Aorta (tissue), 5 donors: ENCODE results near the gene FBN2. TPM values are rescaled to one million over a fixed set of nuclear protein-coding genes. Genes with fewer than 3 reads are reported as not detected.

Experiments used
- ATAC-seq: fragments of 200-7000 bp; cut with Tn5 transposase; one replicate; pipeline ENCODE4 v1.9.1; 2022; ENCODE audit warnings: moderate library complexity; ENCODE audit not compliant: low FRiP score
- DNase-seq, 2 donors: peaks; one replicate each; pipeline ENCODE4 v3.0.0-alpha.2; 2020
- H3K27ac ChIP-seq, 2 donors: one replicate each; pipeline ENCODE4 v1.5.1; 2013; ENCODE audit warnings: low read length in 2 of 2, mild to moderate bottlenecking in 2 of 2, moderate library complexity in 2 of 2, control low read depth in 1 of 2, inconsistent platforms in 1 of 2, low read depth in 1 of 2
- H3K27me3 ChIP-seq, 2 donors: one replicate each; pipeline ENCODE4 v1.6.1; 2013; ENCODE audit warnings: control low read depth in 1 of 2, low read length in 1 of 2, mild to moderate bottlenecking in 1 of 2, moderate library complexity in 1 of 2; ENCODE audit not compliant: insufficient read depth in 2 of 2, control insufficient read depth in 1 of 2
- H3K36me3 ChIP-seq, 2 donors: one replicate each; pipeline ENCODE4 v1.6.1; 2013; ENCODE audit warnings: control low read depth in 1 of 2, low read length in 1 of 2, mild to moderate bottlenecking in 1 of 2; ENCODE audit not compliant: insufficient read depth in 2 of 2, control insufficient read depth in 1 of 2
- H3K4me1 ChIP-seq, 2 donors: one replicate each; pipeline ENCODE4 v1.6.1; 2013; ENCODE audit warnings: low read length in 2 of 2, control low read depth in 1 of 2, mild to moderate bottlenecking in 1 of 2, moderate library complexity in 1 of 2; ENCODE audit not compliant: insufficient read depth in 2 of 2, control insufficient read depth in 1 of 2
- H3K4me3 ChIP-seq, 2 donors: one replicate each; pipeline ENCODE4 v1.5.1; 2013; ENCODE audit warnings: low read length in 2 of 2, control low read depth in 1 of 2, mild to moderate bottlenecking in 1 of 2
- H3K9me3 ChIP-seq: one replicate; pipeline ENCODE4 v1.6.1; 2013; ENCODE audit warnings: mild to moderate bottlenecking, low read length; ENCODE audit not compliant: control insufficient read depth
- whole genome bisulfite sequencing, 2 donors: extraction: QIAGEN DNeasy Blood & Tissue Kit; methylation state at CpG; one replicate each; pipeline ENCODE4 v1.1.7; 2013; 5-methylcytosine and 5-hydroxymethylcytosine counted together
- intact Hi-C, 2 donors: fragments of 100-400 bp; cut with DNase I; formaldehyde crosslinking; loops; one replicate each; pipeline versions ENCODE4 v1.14.2 to v1.15.0; 2022
- polyA plus RNA-seq, 2 donors: library from polyadenylated mRNA; stranded (reverse); fragments of 200-250 nt; gene quantifications; one replicate each; pipeline ENCODE4 v1.2.3, GENCODE V29; 2013
- total RNA-seq, 2 donors: library from RNA; stranded (reverse); fragmentation: NEBNext Ultra II Directional; extraction: Animal tissue kit (Norgen Biotek cat#: 25700); gene quantifications; one replicate each; pipeline ENCODE4 v1.2.1, GENCODE V29; 2021
- donor health status: healthy with polysubstance abuse.
- donor health status: Bipolar disorder and iron deficiency.
- donor health status: DM: no; HTN: no; CAD: no.
- donor health status: DM: no; HTN: no; CAD: no.
- donor health status: DM: yes; HTN: yes; CAD: no.

Gene FBN2
- total and polyA plus RNA-seq, 4 donors, result 0.25 to 1.5 (median 0.84) TPM; not detected in 1

GRCh38 chr5:128537221-128537999 lies 635 bp downstream of the FBN2 start:
- WGBS, 2 donors, result 0 to 1% methylated on average over 75 of the region's 75 CpGs
- no peaks in the 10 kb centered on the region for H3K36me3 ChIP-seq
- H3K4me3 ChIP-seq, result peak overlapping the region; percentile 20 to 47
- no peak overlapping the region for H3K27ac ChIP-seq
- ATAC-seq, result peak; percentile 71
- H3K4me1 ChIP-seq, result no peaks in the 10 kb centered on the region
- no peaks in the 10 kb centered on the region for H3K9me3 ChIP-seq
- intact Hi-C loops, result no loop called here
- peak; percentile 40 to 78 for DNase-seq
- no peaks in the 10 kb centered on the region for H3K27me3 ChIP-seq

- Histone ChIP-seq H3K9me3 (no peaks in the 10 kb centered on the region), H3K4me1 (no peaks in the 10 kb centered on the region), H3K27ac (no peak overlapping the region), H3K4me3 (peak overlapping the region in 1 of 2 donors; percentile 47), H3K27me3 (no peaks in the 10 kb centered on the region), H3K36me3 (no peaks in the 10 kb centered on the region)
- ATAC-seq (no peak), DNase-seq (no peak)
- 12 to 22% methylated on average over 58 of the region's 58 CpGs for WGBS, 2 donors
- intact Hi-C loops, result no loop called here
These were observed 1.5 kb downstream of the FBN2 start for GRCh38 chr5:128536254-128537220.

- Histone ChIP-seq H3K27ac (no peak overlapping the region), H3K4me3 (no peak overlapping the region), H3K9me3 (no peaks in the 10 kb centered on the region), H3K27me3 (no peaks in the 10 kb centered on the region), H3K4me1 (no peaks in the 10 kb centered on the region), H3K36me3 (no peaks in the 10 kb centered on the region)
- DNase-seq (no peak), ATAC-seq (no peak)
- whole genome bisulfite sequencing, 2 donors, result 90 to 95% methylated on average over 1 of the region's 1 CpG
- intact Hi-C loops, result no loop called here
These were observed 2.8 kb downstream of the FBN2 start for GRCh38 chr5:128535251-128535650.

- no peaks in the 10 kb centered on the region for H3K4me1 ChIP-seq
- intact Hi-C loops, result no loop called here
- ATAC-seq, result no peak
These were observed 3.3 kb downstream of the FBN2 start for GRCh38 chr5:128534726-128535125.

GRCh38 chr5:128532776-128533175 lies 5.3 kb downstream of the FBN2 start:
- Histone ChIP-seq H3K4me1 (no peaks in the 10 kb centered on the region), H3K27me3 (no peaks in the 10 kb centered on the region), H3K36me3 (no peaks in the 10 kb centered on the region), H3K27ac (no peak overlapping the region), H3K4me3 (no peak overlapping the region), H3K9me3 (no peaks in the 10 kb centered on the region)
- DNase-seq, result no peak
- ATAC-seq, result no peak
- 26 to 40% methylated on average over 3 of the region's 3 CpGs for WGBS, 2 donors
- intact Hi-C loops, result no loop called here

More at GRCh38 chr5:128534726-128535125, 3.3 kb downstream of the FBN2 start:
- H3K27me3 ChIP-seq, result no peaks in the 10 kb centered on the region
- no peak overlapping the region for H3K4me3 ChIP-seq
- no peak for DNase-seq
- no peak overlapping the region for H3K27ac ChIP-seq
- no peaks in the 10 kb centered on the region for H3K9me3 ChIP-seq
- no peaks in the 10 kb centered on the region for H3K36me3 ChIP-seq
- 53 to 56% methylated on average over 6 of the region's 6 CpGs for WGBS, 2 donors

- Histone ChIP-seq H3K4me3 (no peak overlapping the region), H3K27ac (no peak overlapping the region), H3K27me3 (no peaks in the 10 kb centered on the region), H3K36me3 (no peaks in the 10 kb centered on the region), H3K9me3 (no peaks in the 10 kb centered on the region), H3K4me1 (no peaks in the 10 kb centered on the region)
- WGBS, 2 donors, result 56 to 74% methylated on average over 3 of the region's 3 CpGs
- DNase-seq, result no peak
- ATAC-seq, result no peak
- intact Hi-C loops, result no loop called here
These were observed 5.9 kb downstream of the FBN2 start for GRCh38 chr5:128532127-128532526.

GRCh38 chr5:128528637-128529255 lies 9.3 kb downstream of the FBN2 start:
- Histone ChIP-seq H3K4me3 (no peak overlapping the region), H3K27ac (no peak overlapping the region), H3K36me3 (no peaks in the 10 kb centered on the region), H3K27me3 (no peaks in the 10 kb centered on the region), H3K4me1 (peaks cover 0 to 1% of the 10 kb centered on the region in 2 donors), H3K9me3 (no peaks in the 10 kb centered on the region)
- intact Hi-C loops, result no loop called here
- no peak for ATAC-seq
- no peak for DNase-seq
- 82 to 85% methylated on average over 5 of the region's 5 CpGs for WGBS, 2 donors

GRCh38 chr5:128528126-128528525 lies 9.9 kb downstream of the FBN2 start:
- ATAC-seq, result no peak
- DNase-seq, result no peak
- Histone ChIP-seq H3K4me3 (no peak overlapping the region), H3K27ac (no peak overlapping the region), H3K4me1 (peaks cover 0 to 1% of the 10 kb centered on the region in 2 donors), H3K27me3 (no peaks in the 10 kb centered on the region), H3K36me3 (no peaks in the 10 kb centered on the region), H3K9me3 (no peaks in the 10 kb centered on the region)
- intact Hi-C loops, result no loop called here
- 69 to 73% methylated on average over 2 of the region's 2 CpGs for WGBS, 2 donors
